Esophagus mucosa (tissue), 1 donor: ENCODE data around the gene LVRN. TPM values are rescaled to one million over a fixed set of nuclear protein-coding genes. Genes with fewer than 3 reads are reported as not detected.

Experiments used
- ATAC-seq: fragments of 200-7000 bp; cut with Tn5 transposase; one replicate; pipeline ENCODE4 v1.9.1; 2020
- total RNA-seq: library from RNA; stranded (reverse); gene quantifications from one replicate; pipeline ENCODE4 v1.2.4, GENCODE V29; 2023
- donor health status: DM: yes; HTN: yes; CAD: no.

The LVRN gene
- total RNA-seq, 1 donor from 2014 or later, result 0.08 TPM

DNA sequence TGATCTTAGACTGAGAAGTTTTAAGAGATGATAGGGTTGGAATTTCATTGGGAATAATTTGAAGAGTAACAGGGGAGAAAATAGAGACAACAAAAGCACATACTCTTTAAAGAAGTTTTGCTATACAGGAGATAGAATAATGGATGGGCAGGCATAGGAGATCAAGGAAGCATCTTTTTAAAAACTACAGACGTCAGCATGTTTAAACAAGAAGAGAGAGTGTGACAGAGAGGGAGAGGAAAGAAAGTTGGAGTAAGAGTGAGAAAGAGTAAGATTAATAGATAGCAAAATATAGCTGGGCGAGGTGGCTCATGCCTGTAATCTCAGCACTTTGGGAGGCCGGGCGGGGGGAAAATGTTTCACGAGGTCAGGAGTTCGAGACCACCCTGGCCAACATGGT lies 5.3 kb upstream of the LVRN start:
- ATAC-seq, result no peak

DNA sequence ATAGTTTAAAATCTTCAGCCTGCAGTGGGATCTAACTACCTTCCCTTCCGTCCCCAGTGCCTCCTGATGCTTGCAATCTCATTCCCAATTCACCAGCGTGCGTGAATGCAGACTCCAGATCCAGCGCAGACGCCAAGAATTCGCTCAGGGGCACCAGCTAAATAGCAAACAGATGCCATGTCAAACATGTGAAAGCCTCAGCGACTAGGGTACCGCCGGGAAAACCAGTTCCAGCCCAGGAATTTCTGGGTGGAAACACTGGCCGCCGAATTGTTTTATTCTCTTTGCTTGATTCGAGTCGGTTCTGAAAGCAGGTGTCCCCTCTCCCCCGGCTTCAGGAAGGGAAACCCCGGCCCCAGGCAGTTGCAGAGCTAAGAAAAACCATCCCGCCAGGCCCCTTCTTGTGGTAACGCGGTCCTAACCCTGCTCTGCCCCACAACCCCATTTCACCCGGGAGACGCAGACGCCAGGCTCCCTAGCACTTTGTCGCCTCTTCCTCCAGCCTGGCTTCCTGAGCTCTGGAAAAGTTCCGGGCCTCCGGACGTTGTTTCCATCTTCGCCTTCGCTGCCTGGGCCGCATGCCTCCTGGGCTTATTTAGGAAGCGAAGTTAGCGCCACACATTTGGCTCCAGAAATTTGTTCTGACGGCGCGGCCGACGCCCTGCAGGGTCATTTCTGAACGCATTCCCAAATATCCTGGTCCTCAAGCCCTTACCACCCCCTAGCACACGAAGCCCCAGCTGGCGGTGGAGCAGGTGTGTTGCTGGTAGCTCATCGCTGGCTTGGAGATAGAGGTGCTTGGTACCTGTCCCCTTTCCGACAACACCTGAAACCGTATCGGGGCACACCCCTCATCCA lies 665 bp upstream of the LVRN start:
- no peak for ATAC-seq

GRCh38 chr5:115962565-115963402 lies 509 bp downstream of the LVRN start:
- ATAC-seq, result peak; percentile 32

DNA sequence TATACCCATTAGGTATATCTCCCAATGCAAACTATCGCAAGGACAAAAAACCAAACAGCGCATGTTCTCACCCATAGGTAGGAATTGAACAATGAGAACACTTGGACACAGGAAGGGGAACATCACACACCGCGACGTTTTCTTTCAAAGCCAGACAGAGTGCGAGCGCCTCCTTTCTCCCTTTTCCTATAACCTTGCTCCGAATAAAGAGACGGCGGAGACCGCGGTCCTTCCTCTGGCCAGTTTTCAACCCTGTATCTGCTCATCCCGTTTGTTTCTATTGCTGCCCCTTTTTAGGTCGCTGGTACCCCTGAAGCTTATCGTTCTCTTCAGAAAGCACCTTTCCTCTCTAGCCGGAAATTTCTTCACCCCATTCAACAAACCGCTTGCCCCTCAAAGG lies 1.3 kb downstream of the LVRN start:
- ATAC-seq, result no peak

DNA sequence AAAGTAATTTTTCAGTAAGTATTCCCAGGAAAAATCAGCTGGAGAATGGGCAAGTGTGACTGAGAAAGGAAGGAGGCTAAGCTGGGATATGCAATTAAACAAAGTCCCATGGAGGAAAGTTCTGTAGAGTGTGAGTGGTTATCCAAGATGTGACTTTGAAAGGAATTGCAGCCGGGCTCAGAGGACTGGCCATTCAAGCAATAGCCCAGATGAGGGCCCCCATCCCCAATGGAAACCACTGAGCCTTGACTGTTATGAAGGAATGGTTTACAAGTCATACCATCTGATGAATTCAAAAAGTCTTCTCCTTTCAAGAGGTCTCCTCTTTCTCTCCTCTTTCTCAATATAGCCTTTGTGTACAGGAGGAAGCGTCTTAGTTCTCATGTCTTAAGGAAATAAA lies 6.5 kb downstream of the LVRN start:
- no peak for ATAC-seq

GRCh38 chr5:115977096-115977495 lies 14.8 kb downstream of the LVRN start:
- ATAC-seq, result no peak

GRCh38 chr5:115977988-115978387 lies 15.7 kb downstream of the LVRN start:
- no peak for ATAC-seq

GRCh38 chr5:115978779-115979178 lies 16.5 kb downstream of the LVRN start:
- no peak for ATAC-seq

GRCh38 chr5:115979201-115980041 lies 17.1 kb downstream of the LVRN start:
- ATAC-seq, result no peak

GRCh38 chr5:115983519-115983918 lies 21.2 kb downstream of the LVRN start:
- ATAC-seq, result no peak

DNA sequence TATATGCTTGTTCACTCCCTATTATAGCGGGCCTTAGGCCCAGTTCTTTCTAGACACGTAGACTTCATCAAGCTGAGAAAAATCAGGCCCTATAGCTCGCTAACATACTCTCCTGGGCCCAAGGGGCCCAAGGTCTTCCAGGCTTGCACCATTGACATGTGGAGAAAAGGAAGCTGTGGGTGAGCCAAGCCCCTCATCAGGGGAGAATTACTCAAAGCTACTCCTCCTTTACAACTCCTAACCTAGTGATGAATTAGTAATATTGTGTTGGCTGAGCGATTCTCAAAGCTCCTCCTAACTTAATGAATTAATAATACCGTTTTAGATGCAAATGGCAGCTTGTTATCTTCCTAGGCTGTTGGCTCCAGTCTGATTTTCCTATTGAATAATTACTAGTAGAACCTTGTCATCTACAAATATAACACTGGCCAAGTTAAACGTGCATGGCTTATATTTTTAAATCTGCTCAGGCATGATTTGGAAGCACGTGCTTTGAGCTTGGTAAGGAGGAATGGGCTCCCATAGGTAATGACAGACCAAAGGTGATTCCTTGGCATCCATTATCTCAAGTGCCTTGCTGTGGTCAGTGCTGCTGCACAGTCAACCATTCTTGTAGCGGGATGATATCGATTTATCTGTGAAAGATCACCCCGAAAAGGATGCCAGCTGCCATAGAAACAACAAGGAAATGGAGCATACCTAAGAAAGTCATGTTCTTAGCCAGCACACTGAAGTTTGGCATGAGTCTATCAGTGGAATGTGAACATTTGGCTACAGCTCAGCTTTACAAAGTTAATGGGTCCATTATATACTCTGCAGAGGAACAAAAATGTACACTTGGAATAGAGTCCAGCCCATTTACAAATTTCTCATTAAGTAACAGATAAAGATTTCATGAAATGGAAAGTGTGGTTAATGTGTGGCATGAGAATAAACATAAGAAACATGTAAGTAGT lies 23.8 kb downstream of the LVRN start:
- ATAC-seq, result no peak

DNA sequence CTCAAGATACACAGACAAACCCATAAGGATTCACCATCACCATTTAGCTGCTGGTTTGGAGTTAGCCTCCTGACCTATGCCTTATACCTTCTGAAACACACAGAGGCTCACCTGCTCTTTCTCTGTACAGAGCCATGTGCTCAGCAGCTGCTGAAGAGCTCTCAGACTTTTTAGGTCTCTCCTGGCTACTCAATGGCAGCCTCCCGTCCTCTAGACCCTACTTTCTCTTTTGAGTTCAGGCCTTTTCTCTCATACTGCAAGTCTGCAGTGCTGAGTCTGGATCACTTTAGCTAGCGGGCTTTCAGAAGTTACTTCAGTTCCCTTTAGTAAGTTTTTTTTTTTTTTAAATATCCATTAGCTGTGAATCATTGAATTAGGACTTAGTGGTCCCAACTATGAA lies 25.7 kb downstream of the LVRN start:
- ATAC-seq, result no peak

DNA sequence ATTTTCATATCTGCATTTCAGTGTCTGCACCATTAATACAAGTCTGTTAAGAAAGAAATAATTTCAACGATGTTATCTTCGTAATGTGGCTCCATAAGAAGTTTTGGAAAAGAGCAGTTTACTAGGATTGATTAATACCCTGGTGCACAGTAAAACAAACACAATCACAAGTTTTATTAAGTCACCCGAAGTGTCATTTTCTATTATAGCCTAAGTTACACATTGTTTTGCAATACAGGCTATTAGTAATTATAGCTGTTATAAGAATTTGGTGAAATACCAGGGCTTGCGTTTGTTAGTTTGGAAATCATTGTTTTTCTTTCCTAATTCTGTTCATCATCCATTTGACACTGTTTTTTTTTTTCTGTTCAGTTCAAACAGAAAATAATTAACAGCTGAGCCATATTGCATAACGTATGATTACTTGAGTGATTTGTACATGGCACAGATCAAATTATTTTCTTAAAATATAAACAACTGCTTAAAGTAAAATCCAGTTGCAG lies 30.6 kb downstream of the LVRN start:
- no peak for ATAC-seq

- no peak for ATAC-seq
These were observed 33.1 kb downstream of the LVRN start for GRCh38 chr5:115995351-115995750.

- no peak for ATAC-seq
These were observed 40.0 kb downstream of the LVRN start for GRCh38 chr5:116002116-116002906.

GRCh38 chr5:116004248-116004647 lies 42.0 kb downstream of the LVRN start:
- no peak for ATAC-seq

- no peak for ATAC-seq
These were observed 47.5 kb downstream of the LVRN start for GRCh38 chr5:116009806-116010205.

DNA sequence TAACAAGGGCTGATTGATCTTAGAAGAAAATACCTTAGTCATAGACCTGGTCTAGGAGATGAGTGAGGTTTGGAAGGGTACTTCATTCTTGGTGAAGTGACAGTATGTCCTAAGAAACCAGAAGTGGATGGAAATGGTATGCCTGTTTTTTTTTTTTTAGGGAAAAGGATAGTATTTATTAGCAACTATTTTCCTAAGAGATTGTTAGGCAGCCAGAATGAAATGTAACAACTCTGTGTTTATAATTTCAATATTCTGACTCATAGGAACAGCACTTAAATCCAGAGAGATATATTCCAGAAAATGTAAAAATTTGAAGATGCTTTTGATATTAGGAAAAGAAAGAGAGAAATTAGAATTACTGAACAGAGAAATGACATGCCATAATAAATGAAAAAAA lies 48.8 kb downstream of the LVRN start:
- ATAC-seq, result no peak

- no peak for ATAC-seq
These were observed 51.0 kb downstream of the LVRN start for GRCh38 chr5:116013207-116013785.

- no peak for ATAC-seq
These were observed 51.7 kb downstream of the LVRN start for GRCh38 chr5:116013936-116014335.
